Epithelial cell of esophagus (primary cell): ENCODE results near the gene SLC2A5.
A peak's percentile ranks its signal among the peaks of the same experiment; 100 is the strongest.

ENCODE experiments used
- DNase-seq: peaks from one replicate; pipeline ENCODE4 v3.0.0; 2010; ENCODE audit warnings: low read depth
- H3K4me3 ChIP-seq: 2 replicates; pipeline ENCODE4 v1.5.1; 2011; ENCODE audit warnings: mild to moderate bottlenecking, low read length, control low read depth
- CTCF ChIP-seq: IDR thresholded peaks from 2 replicates; pipeline ENCODE4 v1.5.1; 2011; ENCODE audit warnings: low read depth, mild to moderate bottlenecking, low read length, control low read depth, inconsistent platforms; ENCODE audit not compliant: insufficient read depth; ENCODE audit errors: missing control alignments

The SLC2A5 gene

GRCh38 chr1:9016455-9016854 lies 53.0 kb downstream of the SLC2A5 start:
- no peak overlapping the region for H3K4me3 ChIP-seq
- no peak for TF ChIP-seq CTCF
- no peak for DNase-seq

DNA sequence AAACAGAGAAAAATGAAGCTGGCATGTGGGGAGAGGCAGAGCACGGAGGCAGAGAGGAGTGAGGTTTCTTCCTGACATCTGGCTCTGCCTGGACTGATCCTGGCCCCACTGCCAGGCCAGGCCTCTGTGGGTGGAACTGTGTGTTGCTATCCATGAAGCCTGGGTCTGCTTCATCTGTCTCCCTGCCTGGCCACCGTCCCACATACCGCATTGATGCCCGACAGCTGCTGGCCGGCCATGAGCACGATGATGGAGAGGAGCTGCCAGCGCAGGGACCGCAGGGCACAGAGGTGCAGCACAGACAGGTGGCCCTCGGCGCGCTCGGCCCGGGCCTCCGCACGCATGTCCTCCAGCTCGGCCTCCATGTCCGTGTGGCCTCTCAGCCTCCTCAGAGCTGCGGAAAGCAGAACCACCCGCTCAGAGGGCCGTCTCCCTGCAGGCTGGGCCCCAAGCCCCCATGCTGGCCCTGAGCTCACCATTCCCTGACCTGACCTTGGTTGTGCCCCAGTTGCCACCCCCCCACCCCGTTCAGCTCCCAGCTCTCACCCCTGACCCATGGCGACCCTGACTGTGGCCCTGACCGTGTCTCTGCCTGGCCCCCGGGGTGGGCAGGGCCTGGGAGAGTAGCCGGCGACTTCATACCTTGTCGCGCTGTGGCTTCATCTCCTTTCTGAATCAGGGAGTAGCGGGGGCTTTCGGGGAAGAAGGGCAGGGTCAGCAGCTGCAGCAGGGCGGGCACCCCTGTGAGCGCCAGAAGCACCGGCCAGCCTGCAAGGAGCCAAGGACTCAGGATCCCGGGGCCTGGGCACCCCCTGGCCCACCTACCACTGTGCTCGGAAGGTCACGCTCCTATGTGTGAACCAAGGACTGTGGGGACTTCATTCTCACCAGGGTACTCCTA lies 54.7 kb downstream of the SLC2A5 start:
- DNase-seq = no peak
- TF ChIP-seq CTCF = no peak
- H3K4me3 ChIP-seq = no peak overlapping the region

- no peak for DNase-seq
- TF ChIP-seq CTCF = no peak
These were observed 55.6 kb downstream of the SLC2A5 start for GRCh38 chr1:9013819-9014218.

GRCh38 chr1:9010781-9011323 lies 58.6 kb downstream of the SLC2A5 start:
- no peak for DNase-seq
- TF ChIP-seq CTCF = no peak
- H3K4me3 ChIP-seq = no peak overlapping the region

More at GRCh38 chr1:9013819-9014218, 55.6 kb downstream of the SLC2A5 start:
- no peak overlapping the region for H3K4me3 ChIP-seq

GRCh38 chr1:9009438-9010370 lies 59.7 kb downstream of the SLC2A5 start:
- H3K4me3 ChIP-seq = no peak overlapping the region
- peak; percentile 71 for TF ChIP-seq CTCF
- DNase-seq = peak; percentile 41

DNA sequence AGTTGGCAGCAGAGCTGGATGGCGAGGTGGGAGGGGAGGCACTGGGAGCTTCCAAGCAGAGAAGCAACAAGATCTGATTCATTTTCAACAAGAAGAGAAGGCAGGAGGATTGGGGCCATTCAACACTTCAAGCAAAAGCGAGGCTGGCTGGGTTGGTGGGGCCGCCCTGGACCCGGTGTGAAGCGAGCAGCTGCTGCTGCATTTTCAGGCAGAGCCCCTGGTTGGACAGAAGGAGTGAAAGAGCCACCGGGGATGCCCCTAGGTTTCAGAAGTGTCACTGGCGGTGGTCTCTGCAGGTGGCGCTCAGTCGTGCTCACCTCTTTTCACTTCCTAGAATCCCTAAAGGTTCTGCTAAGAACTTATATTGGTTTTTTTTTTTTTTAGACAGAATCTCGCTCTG lies 61.2 kb downstream of the SLC2A5 start:
- no peak for TF ChIP-seq CTCF
- DNase-seq = no peak
- no peak overlapping the region for H3K4me3 ChIP-seq
